AG10803 (cell line): ENCODE measurements around the gene C1S.

ENCODE experiments used
- DNase-seq: peaks from one replicate; pipeline ENCODE4 v3.0.0; 2010; ENCODE audit warnings: low read depth
- H3K4me3 ChIP-seq: 2 replicates; pipeline ENCODE4 v1.5.1; 2011; ENCODE audit warnings: mild to moderate bottlenecking, low read length, control low read depth
- CTCF ChIP-seq: conservative IDR thresholded peaks from 2 replicates; pipeline ENCODE4 v1.5.1; 2011; ENCODE audit warnings: mild to moderate bottlenecking, low read length, control low read depth, inconsistent platforms

C1S gene

DNA sequence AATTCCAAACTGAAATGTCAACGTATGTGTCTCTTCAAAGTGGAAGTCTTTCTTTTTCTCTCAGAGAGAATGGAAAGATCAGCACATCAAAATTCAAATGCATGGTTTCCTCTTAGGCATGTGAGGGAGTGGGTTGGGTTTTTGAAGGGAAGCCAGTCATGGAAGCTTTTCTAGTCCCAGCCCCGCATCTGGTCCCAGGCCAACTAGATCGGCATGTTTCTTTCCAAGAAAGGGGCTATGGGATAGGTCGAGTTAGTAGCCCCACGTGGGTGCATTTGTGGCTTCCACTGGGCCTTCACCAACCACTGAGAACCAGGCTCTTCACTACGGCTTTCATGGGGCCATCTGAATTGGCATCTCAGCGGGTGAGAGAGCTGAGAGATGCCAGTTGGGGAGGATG, 6.6 kb downstream of the C1S start:
- no peak for TF ChIP-seq CTCF
- DNase-seq, result no peak
- no peak overlapping the region for H3K4me3 ChIP-seq

DNA sequence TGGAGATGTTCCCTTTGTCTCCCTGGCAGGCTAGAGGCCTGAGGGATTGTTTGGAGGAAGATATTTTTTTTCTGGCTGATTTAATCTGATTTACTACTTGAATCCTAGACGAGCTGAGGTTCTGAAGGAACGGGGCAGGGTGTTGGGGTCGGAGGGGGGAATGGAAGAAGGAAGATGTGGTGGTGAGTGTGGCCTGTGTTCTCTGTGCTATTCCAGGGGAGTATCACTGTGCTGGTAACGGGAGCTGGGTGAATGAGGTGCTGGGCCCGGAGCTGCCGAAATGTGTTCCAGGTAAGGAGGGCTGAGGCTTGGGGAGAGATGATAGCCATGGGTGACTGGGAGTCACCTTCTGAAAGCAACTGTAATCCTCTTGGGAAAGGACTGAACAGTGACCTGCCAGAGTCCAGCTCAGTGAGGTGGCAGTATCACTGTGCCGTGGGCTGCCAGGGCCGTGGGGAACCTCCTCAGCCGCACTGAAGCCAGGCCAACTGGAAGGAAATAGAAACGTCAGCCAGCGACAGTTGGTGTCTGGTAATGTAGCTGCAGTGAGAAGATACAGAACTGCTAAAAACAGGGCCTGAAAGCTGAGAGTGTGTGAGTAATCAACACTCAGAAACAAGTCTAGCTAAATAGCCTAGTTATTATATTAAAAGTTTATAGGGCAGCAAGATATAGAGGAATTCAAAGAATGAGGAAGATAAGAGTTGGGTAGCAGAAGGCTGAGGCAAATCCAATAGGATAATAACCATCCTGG, 7.9 kb downstream of the C1S start:
- no peak for DNase-seq
- no peak for TF ChIP-seq CTCF
- H3K4me3 ChIP-seq, result no peak overlapping the region

- H3K4me3 ChIP-seq, result no peak overlapping the region
- no peak for TF ChIP-seq CTCF
- DNase-seq, result no peak
Observed at GRCh38 chr12:7068994-7069346, 8.5 kb downstream of the C1S start.

DNA sequence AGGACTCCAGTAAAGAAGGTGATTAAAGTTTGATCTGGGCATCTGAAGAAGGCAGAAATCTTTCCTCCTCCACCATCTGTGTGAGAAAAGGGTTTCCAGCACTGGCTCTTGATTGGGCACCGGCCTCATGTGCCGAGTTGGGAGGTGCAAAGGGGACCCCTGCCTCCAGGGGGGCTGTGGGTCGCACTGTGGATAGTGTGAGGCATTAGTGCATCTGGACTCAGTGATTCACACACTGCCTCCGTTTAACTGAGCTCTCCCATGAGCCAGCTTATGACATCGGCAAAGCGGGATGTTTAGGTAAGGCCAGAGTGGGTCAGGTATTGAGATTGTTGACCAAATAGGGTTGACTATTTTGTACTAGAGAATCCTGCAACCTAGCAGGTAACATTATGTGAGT, 8.9 kb downstream of the C1S start:
- H3K4me3 ChIP-seq, result no peak overlapping the region
- no peak for TF ChIP-seq CTCF
- no peak for DNase-seq

- DNase-seq, result no peak
- no peak overlapping the region for H3K4me3 ChIP-seq
- TF ChIP-seq CTCF, result no peak
Observed at GRCh38 chr12:7072035-7072434, 11.5 kb downstream of the C1S start.

GRCh38 chr12:7072554-7072953, 12.0 kb downstream of the C1S start:
- TF ChIP-seq CTCF, result no peak
- no peak overlapping the region for H3K4me3 ChIP-seq
- no peak for DNase-seq

- DNase-seq, result no peak
- no peak overlapping the region for H3K4me3 ChIP-seq
- no peak for TF ChIP-seq CTCF
Observed at GRCh38 chr12:7073946-7074345, 13.4 kb downstream of the C1S start.
